Panc1 (cell line): Measurements from ENCODE around the gene UBE2E1. TPM values are rescaled to one million over a fixed set of nuclear protein-coding genes. Genes with fewer than 3 reads are reported as not detected.

Experiments used
- ATAC-seq: fragments of 200-7000 bp; cut with Tn5 transposase; 2 replicates; pipeline ENCODE4 v1.9.1; 2020; ENCODE audit warnings: mild to moderate bottlenecking, moderate library complexity
- BruUV-seq: library from RNA; stranded (reverse); fragments of 400-500 nt; replicated peaks from 2 replicates; lab custom pipeline; 2021; lab: Mats Ljungman, UMichigan
- CTCF ChIA-PET: fragments of 300-600 bp; sonication (Branson Sonifier 250); formaldehyde crosslinking; loops from one replicate; lab custom pipeline; 2022; ENCODE audit warnings: antibody characterized with exemption; lab: Charles Lee
- POLR2A ChIA-PET: fragments of 300-600 bp; sonication (Branson Sonifier 250); formaldehyde crosslinking; loops from one replicate; lab custom pipeline; 2022; ENCODE audit warnings: antibody characterized with exemption; lab: Charles Lee
- DNase-seq: peaks from one replicate; pipeline ENCODE4 v3.0.0-alpha.2; 2010; ENCODE audit warnings: low read depth, low spot score
- H3K27ac ChIP-seq: 2 replicates; pipeline ENCODE4 v1.5.1; 2011; ENCODE audit warnings: mild to moderate bottlenecking, low read length, inconsistent platforms
- H3K27me3 ChIP-seq: fragments of 200-500 bp; sonication (Bioruptor generic); 2 replicates; pipeline ENCODE4 v1.6.0; 2014; ENCODE audit warnings: low read length, inconsistent platforms; ENCODE audit not compliant: control insufficient read depth, insufficient read depth
- H3K36me3 ChIP-seq: fragments of 200-500 bp; sonication (Bioruptor generic); 2 replicates; pipeline ENCODE4 v1.5.1; 2014; ENCODE audit warnings: inconsistent platforms, mild to moderate bottlenecking, low read length, moderate library complexity; ENCODE audit not compliant: control insufficient read depth, insufficient read depth
- H3K4me1 ChIP-seq: 2 replicates; pipeline ENCODE4 v1.5.1; 2011; ENCODE audit warnings: inconsistent platforms, mild to moderate bottlenecking, low read length, moderate library complexity; ENCODE audit not compliant: control insufficient read depth, insufficient read depth
- H3K4me3 ChIP-seq, 2 experiments: 2 replicates each; pipeline ENCODE4 v1.5.1; 2011 to 2012; ENCODE audit warnings: low read depth in 2 of 2, low read length in 2 of 2, mild to moderate bottlenecking in 2 of 2, inconsistent platforms in 1 of 2, moderate library complexity in 1 of 2
- H3K9me3 ChIP-seq: fragments of 200-500 bp; sonication (Bioruptor generic); 2 replicates; pipeline ENCODE4 v1.5.1; 2014; ENCODE audit warnings: low read depth, mild to moderate bottlenecking, inconsistent platforms, low read length, moderate library complexity; ENCODE audit not compliant: control insufficient read depth, insufficient read depth
- POLR2AphosphoS5 ChIP-seq: IDR thresholded peaks from 2 replicates; pipeline ENCODE4 v1.6.1; 2012; ENCODE audit warnings: mild to moderate bottlenecking, low read depth, low read length, moderate library complexity
- SIN3A ChIP-seq: IDR thresholded peaks from 2 replicates; pipeline ENCODE4 v1.6.1; 2012; ENCODE audit warnings: low read depth, mild to moderate bottlenecking, low read length, moderate library complexity, borderline replicate concordance; ENCODE audit not compliant: insufficient read depth
- TCF7L2 ChIP-seq: IDR thresholded peaks from 2 replicates; pipeline ENCODE4 v1.6.1; 2011; ENCODE audit warnings: mild to moderate bottlenecking, low read depth, low read length, inconsistent platforms
- in situ Hi-C: cut with HindIII; loops from 2 replicates; pipeline ENCODE4 v1.10.0; 2016; ENCODE audit warnings: low sequenced_read_pairs, low pct_unique_long_range_greater_than_20kb
- intact Hi-C: fragments of 100-400 bp; cut with micrococcal nuclease; formaldehyde crosslinking; loops from one replicate; pipeline ENCODE4 v1.10.0; 2022; ENCODE audit not compliant: unreplicated experiment
- total RNA-seq: library from RNA; stranded (reverse); gene quantifications from one replicate; pipeline ENCODE4 v1.2.1, GENCODE V29; 2021; ENCODE audit not compliant: unreplicated experiment
- TF ChIP-seq, protein P1 (sequence below): fragments of 450-650 bp; IDR thresholded peaks from 2 replicates; pipeline ENCODE4 v1.5.1; 2017; ENCODE audit warnings: mild to moderate bottlenecking
- TF ChIP-seq, protein P2 (sequence below), 2 experiments: IDR thresholded peaks; 2 replicates each; pipeline ENCODE4 v1.6.1; 2011 to 2012; ENCODE audit warnings: low read depth in 2 of 2, control low read depth in 1 of 2, low read length in 1 of 2, mild to moderate bottlenecking in 1 of 2, moderate library complexity in 1 of 2; ENCODE audit not compliant: insufficient read depth in 1 of 2

The UBE2E1 gene
- total RNA-seq, 1 experiment from 2014 or later: 127 TPM

DNA sequence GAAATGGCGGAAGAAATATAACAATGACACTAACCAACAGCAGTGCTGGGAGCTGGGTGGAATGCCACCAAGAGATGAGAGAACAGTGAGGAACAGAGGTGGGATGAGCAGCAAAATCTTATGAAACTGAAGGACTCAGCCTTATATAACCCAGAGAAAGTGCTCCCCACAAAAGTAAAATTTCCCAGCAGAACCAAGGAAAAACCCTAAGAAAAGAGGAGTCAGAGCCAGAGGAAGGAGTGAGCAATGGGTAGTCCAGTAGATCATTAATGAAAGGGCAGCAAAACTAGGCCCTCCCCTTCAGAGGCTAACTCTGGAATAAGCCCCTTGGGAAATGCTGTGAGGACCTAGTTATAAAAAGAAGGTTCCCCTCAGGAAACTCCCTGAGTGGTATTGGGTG, 24.7 kb upstream of the UBE2E1 start:
- Histone ChIP-seq H3K4me1 (no peaks in the 10 kb centered on the region), H3K27ac (no peak overlapping the region), H3K9me3 (no peaks in the 10 kb centered on the region), H3K4me3 (no peak overlapping the region), H3K36me3 (no peaks in the 10 kb centered on the region), H3K27me3 (no peaks in the 10 kb centered on the region)
- TF ChIP-seq POLR2AphosphoS5: no peak
- TF ChIP-seq, protein P1, sequence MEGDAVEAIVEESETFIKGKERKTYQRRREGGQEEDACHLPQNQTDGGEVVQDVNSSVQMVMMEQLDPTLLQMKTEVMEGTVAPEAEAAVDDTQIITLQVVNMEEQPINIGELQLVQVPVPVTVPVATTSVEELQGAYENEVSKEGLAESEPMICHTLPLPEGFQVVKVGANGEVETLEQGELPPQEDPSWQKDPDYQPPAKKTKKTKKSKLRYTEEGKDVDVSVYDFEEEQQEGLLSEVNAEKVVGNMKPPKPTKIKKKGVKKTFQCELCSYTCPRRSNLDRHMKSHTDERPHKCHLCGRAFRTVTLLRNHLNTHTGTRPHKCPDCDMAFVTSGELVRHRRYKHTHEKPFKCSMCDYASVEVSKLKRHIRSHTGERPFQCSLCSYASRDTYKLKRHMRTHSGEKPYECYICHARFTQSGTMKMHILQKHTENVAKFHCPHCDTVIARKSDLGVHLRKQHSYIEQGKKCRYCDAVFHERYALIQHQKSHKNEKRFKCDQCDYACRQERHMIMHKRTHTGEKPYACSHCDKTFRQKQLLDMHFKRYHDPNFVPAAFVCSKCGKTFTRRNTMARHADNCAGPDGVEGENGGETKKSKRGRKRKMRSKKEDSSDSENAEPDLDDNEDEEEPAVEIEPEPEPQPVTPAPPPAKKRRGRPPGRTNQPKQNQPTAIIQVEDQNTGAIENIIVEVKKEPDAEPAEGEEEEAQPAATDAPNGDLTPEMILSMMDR: no peak
- TF ChIP-seq, protein P2, sequence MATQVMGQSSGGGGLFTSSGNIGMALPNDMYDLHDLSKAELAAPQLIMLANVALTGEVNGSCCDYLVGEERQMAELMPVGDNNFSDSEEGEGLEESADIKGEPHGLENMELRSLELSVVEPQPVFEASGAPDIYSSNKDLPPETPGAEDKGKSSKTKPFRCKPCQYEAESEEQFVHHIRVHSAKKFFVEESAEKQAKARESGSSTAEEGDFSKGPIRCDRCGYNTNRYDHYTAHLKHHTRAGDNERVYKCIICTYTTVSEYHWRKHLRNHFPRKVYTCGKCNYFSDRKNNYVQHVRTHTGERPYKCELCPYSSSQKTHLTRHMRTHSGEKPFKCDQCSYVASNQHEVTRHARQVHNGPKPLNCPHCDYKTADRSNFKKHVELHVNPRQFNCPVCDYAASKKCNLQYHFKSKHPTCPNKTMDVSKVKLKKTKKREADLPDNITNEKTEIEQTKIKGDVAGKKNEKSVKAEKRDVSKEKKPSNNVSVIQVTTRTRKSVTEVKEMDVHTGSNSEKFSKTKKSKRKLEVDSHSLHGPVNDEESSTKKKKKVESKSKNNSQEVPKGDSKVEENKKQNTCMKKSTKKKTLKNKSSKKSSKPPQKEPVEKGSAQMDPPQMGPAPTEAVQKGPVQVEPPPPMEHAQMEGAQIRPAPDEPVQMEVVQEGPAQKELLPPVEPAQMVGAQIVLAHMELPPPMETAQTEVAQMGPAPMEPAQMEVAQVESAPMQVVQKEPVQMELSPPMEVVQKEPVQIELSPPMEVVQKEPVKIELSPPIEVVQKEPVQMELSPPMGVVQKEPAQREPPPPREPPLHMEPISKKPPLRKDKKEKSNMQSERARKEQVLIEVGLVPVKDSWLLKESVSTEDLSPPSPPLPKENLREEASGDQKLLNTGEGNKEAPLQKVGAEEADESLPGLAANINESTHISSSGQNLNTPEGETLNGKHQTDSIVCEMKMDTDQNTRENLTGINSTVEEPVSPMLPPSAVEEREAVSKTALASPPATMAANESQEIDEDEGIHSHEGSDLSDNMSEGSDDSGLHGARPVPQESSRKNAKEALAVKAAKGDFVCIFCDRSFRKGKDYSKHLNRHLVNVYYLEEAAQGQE (IDR thresholded peaks at IDR 0.05; ENCODE audit: insufficient read depth in 1 of 2, low read depth in 2 of 2, low read length in 1 of 2): no peak
- TF ChIP-seq SIN3A: no peak
- TF ChIP-seq TCF7L2: no peak
- CTCF ChIA-PET: no interaction called here
- intact Hi-C loops (no loop called here), in situ Hi-C loops (no loop called here)
- no TSS peak for BruUV-seq
- POLR2A ChIA-PET: no interaction called here
- ATAC-seq: no peak
- no peak for DNase-seq

DNA sequence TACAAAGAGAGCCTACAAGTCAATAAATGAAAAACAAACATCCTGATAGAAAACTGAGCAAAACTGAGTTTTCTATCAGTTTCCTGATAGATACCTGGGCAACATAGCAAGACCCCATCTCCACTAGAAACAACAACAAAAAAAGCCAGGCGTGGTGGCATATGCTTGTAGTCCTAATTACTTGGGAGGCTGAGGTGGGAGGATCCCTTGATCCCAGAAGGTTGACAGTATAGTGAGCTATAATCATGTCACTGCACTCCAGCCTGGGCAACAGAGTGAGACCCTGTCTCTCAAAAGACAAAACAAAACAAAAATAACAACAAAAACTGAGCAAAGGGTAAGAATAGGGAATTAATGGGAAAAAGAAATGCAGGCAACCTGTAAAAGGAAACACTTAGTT, 23.9 kb upstream of the UBE2E1 start:
- Histone ChIP-seq H3K36me3 (no peaks in the 10 kb centered on the region), H3K27me3 (no peaks in the 10 kb centered on the region), H3K4me1 (no peaks in the 10 kb centered on the region), H3K9me3 (no peaks in the 10 kb centered on the region), H3K27ac (no peak overlapping the region), H3K4me3 (no peak overlapping the region)
- no peak for ATAC-seq
- in situ Hi-C loops: no loop called here
- no TSS peak for BruUV-seq
- intact Hi-C loops: no loop called here
- TF ChIP-seq TCF7L2: no peak
- TF ChIP-seq POLR2AphosphoS5: no peak
- DNase-seq: no peak
- POLR2A ChIA-PET: no interaction called here
- CTCF ChIA-PET: no interaction called here

DNA sequence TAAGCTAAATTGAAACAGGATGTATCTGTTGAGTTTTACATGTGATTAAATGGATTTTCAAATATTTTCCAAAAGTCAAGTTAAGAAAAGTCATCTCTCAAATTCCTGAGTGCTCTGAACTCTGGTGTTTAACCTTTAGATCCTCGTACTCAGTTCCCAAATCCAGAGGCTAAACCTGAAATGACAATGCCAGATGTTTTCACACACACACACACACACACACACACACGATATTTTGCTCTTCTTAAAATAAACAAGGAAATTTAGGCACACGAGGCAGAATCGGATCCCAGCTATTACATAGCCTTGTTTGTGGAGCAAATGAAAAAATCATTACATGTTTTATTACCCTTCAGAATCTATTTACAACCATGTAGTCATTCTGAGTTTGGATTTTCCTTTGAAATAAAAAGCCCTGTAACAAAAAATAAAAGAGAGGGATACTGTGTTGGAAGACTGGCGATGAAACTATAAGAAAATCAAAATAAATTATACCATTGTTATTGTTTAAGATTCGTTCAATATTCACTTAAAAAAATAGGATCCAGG, 20.6 kb upstream of the UBE2E1 start:
- Histone ChIP-seq H3K4me3 (no peak overlapping the region), H3K27me3 (no peaks in the 10 kb centered on the region), H3K27ac (no peak overlapping the region), H3K36me3 (no peaks in the 10 kb centered on the region), H3K4me1 (no peaks in the 10 kb centered on the region), H3K9me3 (no peaks in the 10 kb centered on the region)
- intact Hi-C loops (no loop called here), in situ Hi-C loops (no loop called here)
- no TSS peak for BruUV-seq
- ATAC-seq: no peak
- ChIA-PET CTCF (no interaction called here), POLR2A (no interaction called here)
- DNase-seq: no peak
- TF ChIP-seq POLR2AphosphoS5 (no peak), TCF7L2 (no peak), SIN3A (no peak)
- TF ChIP-seq, protein P1: no peak
- TF ChIP-seq, protein P2 (IDR thresholded peaks at IDR 0.05; ENCODE audit: insufficient read depth in 1 of 2, low read depth in 2 of 2, low read length in 1 of 2): no peak
